ENCODE measurements around the gene MEIS1.

The MEIS1 gene

GRCh38 chr2:66534461-66534860 is 99.5 kb downstream of the MEIS1 start:
- H3K9me3 ChIP-seq = no peaks in the 10 kb centered on the region
- no peaks in the 10 kb centered on the region for H3K4me1 ChIP-seq (ENCODE audit: control insufficient read depth in 1 of 2, insufficient read depth in 1 of 2, low read depth in 1 of 2, low read length in 1 of 2)
- TF ChIP-seq CTCF (IDR thresholded peaks at IDR 0.05) = no peak
- H3K27me3 ChIP-seq = no peaks in the 10 kb centered on the region
- H3K4me3 ChIP-seq (ENCODE audit: low read depth in 1 of 2, low read length in 1 of 2) = no peak overlapping the region
- H3K36me3 ChIP-seq = no peaks in the 10 kb centered on the region
- no peak overlapping the region for H3K27ac ChIP-seq

GRCh38 chr2:66535574-66536289 is 100.8 kb downstream of the MEIS1 start:
- Histone ChIP-seq H3K27me3 (no peaks in the 10 kb centered on the region), H3K36me3 (no peaks in the 10 kb centered on the region), H3K27ac (no peak overlapping the region), H3K4me3 (ENCODE audit: low read depth in 1 of 2, low read length in 1 of 2) (no peak overlapping the region), H3K4me1 (ENCODE audit: control insufficient read depth in 1 of 2, insufficient read depth in 1 of 2, low read depth in 1 of 2, low read length in 1 of 2) (no peaks in the 10 kb centered on the region), H3K9me3 (no peaks in the 10 kb centered on the region)
- TF ChIP-seq CTCF (IDR thresholded peaks at IDR 0.05) = no peak

GRCh38 chr2:66536290-66536673 is 101.4 kb downstream of the MEIS1 start:
- Histone ChIP-seq H3K4me1 (ENCODE audit: control insufficient read depth in 1 of 2, insufficient read depth in 1 of 2, low read depth in 1 of 2, low read length in 1 of 2) (no peaks in the 10 kb centered on the region), H3K9me3 (no peaks in the 10 kb centered on the region), H3K36me3 (no peaks in the 10 kb centered on the region), H3K4me3 (ENCODE audit: low read depth in 1 of 2, low read length in 1 of 2) (no peak overlapping the region), H3K27me3 (no peaks in the 10 kb centered on the region), H3K27ac (no peak overlapping the region)
- no peak for TF ChIP-seq CTCF (IDR thresholded peaks at IDR 0.05)

DNA sequence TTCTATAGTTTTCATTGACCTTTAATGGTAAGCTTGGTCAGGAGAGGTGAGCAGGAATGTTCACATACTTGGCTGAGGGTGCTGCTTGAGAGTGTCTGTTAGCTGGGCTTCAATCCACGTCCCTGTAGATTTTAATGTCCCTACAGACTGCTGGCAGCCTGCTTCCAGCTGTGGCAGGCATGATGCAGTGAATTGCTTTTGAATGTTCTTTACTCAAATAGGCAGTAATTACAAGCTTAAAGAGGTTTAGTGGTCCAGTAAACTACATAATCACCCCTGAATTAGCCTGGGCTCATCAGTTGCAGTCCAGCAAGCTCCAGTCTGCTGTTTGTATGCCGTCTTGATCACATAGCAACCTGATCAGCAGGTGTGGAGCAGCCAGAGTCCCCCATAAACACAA is 102.1 kb downstream of the MEIS1 start:
- H3K9me3 ChIP-seq = no peaks in the 10 kb centered on the region
- H3K36me3 ChIP-seq = no peaks in the 10 kb centered on the region
- H3K27me3 ChIP-seq = no peaks in the 10 kb centered on the region
- no peak for TF ChIP-seq CTCF (IDR thresholded peaks at IDR 0.05)
- no peak overlapping the region for H3K4me3 ChIP-seq (ENCODE audit: low read depth in 1 of 2, low read length in 1 of 2)
- H3K4me1 ChIP-seq (ENCODE audit: control insufficient read depth in 1 of 2, insufficient read depth in 1 of 2, low read depth in 1 of 2, low read length in 1 of 2) = no peaks in the 10 kb centered on the region
- no peak overlapping the region for H3K27ac ChIP-seq

DNA sequence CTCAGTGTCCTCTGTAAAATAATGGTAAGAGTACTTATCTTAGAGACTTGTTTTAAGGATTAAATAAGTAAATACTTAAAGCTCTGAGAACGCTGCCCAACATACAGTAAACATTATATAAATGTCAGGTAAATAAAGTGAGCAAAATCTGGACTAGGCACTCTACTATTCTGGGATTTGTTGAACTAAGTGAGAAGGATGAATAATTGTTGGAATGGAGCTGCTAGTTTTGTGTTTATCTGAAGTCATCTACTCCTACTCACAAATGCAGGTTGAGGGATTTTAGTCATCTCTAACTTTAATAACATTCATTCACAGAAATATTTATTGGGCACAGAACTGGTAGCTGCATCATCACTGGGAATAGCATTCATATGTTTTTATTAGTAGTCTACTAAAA is 103.4 kb downstream of the MEIS1 start:
- Histone ChIP-seq H3K9me3 (no peaks in the 10 kb centered on the region), H3K36me3 (no peaks in the 10 kb centered on the region), H3K4me1 (ENCODE audit: control insufficient read depth in 1 of 2, insufficient read depth in 1 of 2, low read depth in 1 of 2, low read length in 1 of 2) (no peaks in the 10 kb centered on the region), H3K27me3 (no peaks in the 10 kb centered on the region), H3K27ac (no peak overlapping the region), H3K4me3 (ENCODE audit: low read depth in 1 of 2, low read length in 1 of 2) (no peak overlapping the region)
- TF ChIP-seq CTCF (IDR thresholded peaks at IDR 0.05) = no peak
